Measurements from ENCODE around the gene TNNI2.
A peak's percentile ranks its signal among the peaks of the same experiment; 100 is the strongest.

The TNNI2 gene

DNA sequence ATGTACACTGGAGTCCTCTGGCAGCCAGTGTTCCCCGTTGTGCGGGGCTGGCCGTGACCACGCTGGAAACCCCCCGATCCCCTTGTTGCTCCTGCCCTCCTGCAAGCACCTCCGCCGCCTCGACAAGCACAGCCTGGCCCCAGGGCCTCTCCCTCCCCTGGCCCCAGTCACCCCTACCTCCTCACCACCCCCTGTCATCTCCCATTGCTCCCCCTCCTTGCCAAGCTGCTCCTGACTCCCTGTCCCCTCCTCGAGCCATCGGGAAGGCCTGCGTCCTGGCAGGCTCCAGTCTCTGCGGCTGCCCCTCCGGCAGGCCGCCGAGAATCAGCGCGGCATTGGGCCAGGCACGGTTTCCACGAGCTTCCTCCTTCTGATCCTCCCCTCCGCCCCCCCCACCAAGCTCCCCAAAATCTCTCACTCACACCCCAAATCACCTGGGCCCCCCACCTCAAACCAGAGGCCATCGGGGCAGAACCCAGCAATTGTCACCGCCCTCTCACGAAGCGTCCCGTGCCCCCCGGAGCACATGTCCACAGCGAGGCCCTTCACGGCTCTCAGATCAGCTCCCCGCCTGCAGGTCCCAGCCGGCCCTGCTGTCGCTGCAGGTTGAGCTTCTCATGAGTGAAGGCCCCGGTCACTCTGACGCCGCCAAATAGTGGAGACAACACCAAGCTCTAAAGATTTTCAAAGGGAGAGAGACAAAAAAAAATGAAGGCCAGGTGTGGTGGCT, 8.4 kb downstream of the TNNI2 start:
- no peak for DNase-seq (ENCODE audit: low read depth in 2 of 2)

DNA sequence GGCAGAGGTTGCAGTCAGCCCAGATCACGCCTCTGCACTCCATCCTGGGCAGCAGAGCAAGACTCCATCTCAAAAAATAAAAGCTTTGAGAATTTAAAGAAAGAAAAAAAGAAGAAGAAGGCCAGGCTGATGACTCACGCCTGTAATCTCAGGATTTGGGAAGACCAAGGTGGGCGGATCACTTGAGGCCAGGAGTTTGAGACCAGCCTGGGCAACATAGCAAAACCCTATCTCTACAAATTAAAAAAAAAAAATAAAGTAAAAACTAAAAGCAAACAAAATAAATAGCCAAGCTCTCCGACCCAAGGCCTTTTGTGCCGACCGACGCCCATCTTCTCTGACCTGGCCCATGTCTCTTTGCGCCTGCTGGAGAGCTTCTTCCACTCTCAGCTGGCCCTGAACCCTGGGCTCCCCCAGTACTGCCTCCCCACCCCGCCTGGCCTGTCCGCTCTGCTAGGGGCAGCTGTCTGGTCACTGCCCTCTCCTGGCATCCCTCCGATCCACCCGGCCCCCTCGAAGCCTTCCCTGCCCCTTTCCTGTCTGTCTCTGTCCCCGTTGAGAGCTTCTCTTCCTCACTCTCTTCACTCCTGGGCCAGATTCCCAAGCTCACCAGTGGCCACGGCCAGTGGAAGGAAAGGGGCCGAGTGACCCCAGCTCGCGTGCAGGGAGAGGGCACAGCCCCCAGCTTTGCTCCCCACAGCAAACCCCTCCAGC, 9.3 kb downstream of the TNNI2 start:
- DNase-seq (ENCODE audit: low read depth in 2 of 2), result no peak

DNA sequence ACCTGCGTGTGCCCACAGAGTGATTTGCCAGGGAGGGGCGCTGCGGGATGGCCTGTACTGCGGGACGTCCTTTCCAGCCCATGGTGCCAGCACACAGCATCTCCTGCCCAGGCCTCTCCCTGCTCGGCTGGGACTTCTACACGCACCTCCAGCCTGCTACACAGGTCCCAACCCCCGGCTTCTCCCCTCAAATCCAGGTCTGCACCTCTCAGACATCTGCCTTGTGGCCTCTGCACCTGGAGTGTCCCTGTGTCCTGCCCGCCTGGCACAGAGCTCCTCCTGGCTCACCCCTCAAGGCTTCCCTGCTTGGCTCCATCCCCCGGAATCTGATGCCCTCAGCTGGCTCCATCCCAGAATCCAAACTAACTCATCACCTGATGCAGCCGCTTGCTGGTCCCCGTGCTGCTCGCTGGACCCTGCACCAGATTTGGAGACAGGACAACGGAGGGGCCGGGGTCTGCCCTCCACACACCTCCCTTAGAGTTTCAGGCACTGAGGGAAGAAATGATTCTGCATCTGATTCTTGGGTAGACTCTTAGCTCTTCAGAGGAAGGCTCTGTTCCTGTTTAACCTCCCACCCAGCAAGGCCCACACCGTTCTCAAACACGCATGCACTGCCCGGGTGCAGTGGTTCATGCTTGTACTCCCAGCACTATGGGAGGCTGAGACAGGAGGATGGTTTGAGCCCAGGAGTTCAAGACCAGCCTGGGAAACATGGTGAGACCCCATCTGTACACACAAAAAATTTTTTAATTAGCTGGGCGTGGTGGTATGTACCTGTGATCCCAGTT, 10.1 kb downstream of the TNNI2 start:
- no peak for DNase-seq (ENCODE audit: low read depth in 2 of 2)

DNA sequence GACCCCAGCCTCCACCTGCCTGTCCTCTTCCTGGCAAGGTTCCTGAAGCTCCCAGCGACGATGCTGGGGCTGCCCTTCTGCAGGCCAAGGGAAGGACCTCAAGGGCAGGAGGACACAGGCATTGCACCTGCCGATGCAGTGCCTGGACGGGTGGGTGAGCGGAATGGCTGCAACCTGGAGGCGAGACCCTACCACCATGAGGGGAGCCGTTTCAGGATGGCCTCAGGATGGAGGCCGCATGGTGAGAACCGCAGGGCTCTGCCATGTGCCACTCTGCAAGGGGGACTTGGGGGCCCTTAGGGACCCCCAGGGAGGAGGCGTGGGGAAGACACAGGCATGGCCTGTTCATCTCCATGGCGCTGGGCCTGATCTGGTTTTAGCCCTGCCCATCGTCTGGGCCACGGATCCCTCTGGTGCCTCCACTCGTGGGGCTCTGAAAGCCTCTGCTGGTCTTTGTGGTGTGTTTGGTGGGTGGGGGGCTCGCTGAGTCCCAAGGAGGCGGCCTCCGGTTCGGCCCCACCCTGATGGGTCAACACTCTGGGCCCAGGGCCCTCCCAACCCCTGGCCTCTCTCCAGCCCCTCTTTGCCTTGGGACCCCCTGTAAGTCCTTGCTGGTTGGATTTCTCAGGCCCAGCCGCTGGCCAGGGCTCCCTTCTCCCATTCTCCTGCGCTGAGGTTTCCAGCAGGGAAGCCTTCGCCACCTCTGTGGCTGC, 12.8 kb downstream of the TNNI2 start:
- no peak for DNase-seq (ENCODE audit: low read depth in 2 of 2)

DNA sequence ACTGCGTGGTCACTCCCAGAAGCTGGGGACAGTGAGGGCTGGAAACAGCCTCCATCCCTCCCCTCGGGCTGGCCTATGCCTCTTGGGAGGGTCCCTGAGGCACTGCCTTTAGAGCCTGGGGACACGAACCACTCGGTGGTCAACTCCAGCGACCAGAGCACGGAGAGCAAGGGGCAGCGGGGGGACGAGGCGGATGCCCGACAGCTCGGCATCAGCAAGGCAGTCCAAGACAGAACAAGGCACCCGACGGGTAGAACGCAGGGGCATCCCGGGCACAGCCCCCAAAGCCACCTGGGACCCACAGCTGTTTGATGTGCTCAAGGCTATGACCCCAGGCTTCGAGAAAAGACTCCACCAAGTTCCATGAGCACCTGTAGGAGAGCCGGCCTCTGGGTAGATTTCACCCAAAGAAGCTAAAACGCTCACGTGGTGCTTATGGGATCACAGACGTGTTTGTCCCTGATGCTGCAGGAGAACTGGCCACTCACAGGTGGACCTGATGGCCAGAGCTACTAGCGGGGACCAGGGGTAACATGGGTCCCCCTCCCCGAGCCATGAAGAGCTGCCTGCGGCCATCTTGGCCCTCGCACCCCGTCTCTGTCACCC, 13.6 kb downstream of the TNNI2 start:
- no peak for DNase-seq (ENCODE audit: low read depth in 2 of 2)

DNA sequence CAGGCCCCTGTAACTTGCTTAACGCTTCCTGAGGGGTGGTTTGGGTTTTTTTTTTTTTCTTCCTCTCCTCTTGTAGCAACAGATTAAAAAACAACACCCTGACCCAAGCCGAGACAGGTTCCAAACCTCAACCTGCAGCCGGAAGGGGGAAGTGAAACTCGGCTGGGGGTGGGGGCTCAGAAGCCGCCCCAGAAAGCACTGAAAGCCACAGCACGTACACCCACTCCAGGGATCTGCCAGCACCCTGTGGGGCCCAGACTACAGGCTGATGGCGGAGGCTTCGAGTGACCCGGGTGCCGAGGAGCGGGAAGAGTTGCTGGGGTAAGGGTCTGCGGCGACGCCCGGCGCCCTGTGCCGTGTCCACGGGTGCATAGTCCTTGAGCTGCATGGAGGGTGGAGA, 14.1 kb downstream of the TNNI2 start, which contains the start of gene LSP1:
LSP1 (plus strand) TSS at position 208 of the 400 bp plus-strand sequence; CDS start at position 269, 61 bp downstream.
- DNase-seq (ENCODE audit: low read depth in 2 of 2), result peak; percentile 66 to 76

DNA sequence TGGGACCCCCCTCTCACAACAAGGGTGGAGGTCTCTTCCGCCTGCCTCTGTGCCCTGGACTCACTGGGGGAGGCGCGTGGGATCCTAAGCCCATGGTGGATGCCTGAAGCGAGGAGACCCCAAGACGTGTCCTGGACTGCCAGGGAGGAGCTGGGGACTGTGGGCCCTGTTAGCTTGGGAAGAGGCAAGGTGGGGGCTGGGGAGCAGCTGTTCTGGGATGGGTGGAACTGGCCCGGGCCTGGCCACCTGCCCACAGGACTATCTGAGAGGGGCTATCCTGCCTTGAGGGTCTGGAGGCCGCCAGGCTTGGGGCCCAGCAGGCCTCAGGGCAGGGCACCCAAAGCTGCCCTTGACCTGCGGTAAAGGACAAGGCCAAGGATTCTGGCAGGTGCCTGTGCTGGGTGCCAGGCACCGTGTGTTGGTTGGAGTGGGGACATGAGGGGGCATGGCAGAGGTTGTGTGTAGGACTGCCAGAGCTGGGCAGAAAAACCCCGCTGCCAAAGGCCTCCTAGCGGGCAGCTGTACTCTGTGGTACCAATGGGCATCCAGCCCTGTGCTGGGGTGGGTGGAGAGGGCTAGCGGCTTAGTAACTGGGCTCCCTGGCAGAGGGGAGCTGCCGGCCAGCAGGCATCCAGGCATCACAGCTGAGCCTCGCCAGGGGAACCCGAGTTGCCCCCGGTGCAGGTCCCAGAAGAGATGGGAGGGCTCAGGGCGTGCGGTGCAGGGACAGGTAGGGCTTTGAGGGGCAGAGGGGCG, 14.8 kb downstream of the TNNI2 start:
- DNase-seq (ENCODE audit: low read depth in 2 of 2), result no peak

DNA sequence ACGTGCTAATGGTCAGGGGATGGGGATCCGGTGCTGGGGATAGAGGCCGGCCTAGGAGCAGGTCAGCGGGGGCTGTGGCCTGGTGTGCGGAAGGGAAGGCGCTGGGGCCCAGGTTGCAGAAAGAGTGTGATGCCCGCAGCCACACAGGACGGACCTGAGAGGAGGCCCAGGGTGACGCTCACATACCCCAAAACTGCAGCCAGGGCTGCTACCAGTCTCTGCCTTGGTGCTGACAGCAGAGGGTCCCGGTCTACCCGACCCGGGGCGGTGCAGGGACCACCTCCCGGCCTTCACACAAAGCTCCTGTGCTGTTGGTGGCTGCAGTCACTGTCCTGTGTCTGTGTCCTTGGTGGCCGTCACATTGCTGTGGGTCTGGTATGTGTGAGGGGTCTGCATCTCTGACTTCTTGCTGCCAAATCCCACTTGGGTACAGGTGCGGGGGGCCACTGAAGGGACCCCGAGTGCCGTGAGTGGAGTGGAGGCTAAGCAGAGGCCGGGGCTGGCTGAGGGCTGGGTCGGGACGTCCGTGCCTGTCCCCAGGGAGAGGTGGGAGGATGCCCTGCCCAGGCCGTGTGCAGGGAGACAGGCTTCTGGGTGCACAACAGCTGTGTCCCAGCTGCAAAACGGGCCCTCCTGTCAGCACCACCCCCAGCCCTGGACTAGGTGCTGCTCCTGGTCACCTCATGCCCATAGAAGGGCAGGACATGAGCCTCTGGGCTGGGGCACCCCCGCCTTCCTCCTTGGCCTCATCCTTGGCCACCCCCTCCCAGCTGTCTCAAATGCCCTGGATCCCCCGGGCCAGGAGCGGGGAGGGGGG, 15.6 kb downstream of the TNNI2 start:
- DNase-seq (ENCODE audit: low read depth in 2 of 2), result no peak

DNA sequence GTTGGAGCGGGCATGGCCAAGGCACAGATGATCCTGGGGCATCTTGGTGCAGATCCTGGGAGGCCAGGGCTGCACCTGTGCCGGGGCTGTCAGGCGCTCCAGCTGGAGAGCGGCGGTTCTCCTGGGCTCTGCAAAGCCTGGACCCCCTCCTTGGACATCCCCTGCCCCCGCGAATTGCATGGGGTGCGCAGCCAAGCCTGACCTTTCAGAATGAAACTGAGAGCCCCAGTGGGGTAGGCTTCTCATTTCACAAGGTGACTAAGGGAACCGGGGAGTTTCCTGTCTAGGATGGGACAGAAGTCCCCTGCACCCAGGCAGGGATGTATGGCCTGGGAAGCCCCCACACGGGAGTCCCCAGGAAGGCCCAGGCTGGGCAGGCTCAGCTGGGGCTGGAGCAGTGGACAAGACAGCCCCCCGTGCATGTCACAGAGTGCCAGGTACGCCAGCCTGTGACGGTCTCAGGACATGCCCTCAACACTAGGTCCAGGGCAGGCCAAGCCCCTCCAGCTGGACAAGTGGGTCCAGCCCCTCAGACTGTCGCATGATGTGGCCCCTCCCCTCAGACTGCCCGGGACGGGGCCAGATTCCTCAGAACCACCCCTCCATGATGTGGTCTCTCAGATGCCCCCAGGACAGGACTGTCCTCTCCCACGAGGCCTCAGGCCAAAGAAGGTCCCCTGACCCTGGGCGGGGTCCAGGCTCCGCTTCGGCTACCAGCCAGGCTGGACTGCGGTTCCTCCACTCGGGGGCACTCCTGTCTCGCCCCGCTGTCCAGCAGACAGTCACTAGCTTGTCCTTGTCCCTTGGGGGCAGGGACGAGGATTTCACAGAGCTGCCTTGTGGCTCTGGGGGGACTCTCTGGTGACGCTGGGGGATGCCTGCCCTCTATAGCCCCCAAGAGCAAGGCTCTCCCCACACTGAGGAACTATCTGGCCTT, 16.4 kb downstream of the TNNI2 start:
- DNase-seq (ENCODE audit: low read depth in 2 of 2), result no peak

DNA sequence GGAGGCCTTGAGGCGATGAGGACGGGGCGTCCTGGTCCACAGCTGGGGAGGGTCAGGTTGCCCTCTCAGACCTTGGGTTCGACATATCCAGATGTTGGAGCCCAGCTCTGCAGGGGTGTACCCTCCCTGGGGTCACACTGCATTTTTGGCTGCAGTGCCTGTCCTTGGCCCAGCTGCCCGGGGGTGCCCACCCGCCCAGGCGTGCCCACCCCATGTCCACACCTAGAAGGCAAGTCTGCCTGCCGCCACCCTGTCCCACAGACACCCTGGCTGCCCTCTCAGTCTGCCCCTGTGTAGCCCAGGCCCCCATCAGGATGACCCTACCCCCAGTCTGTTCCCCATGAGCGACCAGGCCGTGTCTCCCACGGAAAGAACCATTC, 17.1 kb downstream of the TNNI2 start:
- no peak for DNase-seq (ENCODE audit: low read depth in 2 of 2)

DNA sequence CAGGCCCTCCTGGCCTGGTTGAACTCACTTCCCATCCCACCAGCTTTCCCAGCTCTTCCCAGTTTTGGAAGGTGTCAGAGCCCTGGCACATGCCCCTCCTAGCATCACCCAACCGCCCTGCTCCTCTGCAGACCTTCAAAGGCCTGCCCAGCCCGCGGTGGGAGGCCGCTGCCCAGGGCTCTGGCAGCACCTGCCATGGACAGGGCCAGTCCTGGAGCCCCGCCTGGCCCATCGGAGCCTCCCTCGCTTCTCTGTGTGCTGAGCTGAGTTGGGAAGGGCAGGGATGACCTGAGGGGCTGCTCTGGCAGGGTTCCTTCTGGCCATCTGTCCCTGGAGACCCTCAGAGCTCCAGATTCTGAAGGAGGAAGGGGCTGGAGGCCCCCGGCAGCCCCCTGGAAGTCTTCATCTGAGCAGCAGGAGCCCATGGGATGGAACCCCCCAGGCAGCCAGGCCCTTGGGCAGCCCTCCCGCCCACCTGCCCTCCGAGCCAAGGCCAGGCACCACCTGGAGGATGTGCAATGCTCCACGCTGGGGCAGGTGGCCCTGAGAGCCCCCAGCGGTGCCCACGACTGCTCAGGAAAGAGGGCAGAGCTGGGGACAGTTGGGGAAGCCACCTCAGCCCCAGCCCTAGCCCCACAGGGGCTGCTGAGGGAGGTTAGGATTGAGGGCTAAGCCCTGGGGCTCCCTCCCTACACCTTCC, 17.7 kb downstream of the TNNI2 start:
- DNase-seq (ENCODE audit: low read depth in 2 of 2), result no peak

DNA sequence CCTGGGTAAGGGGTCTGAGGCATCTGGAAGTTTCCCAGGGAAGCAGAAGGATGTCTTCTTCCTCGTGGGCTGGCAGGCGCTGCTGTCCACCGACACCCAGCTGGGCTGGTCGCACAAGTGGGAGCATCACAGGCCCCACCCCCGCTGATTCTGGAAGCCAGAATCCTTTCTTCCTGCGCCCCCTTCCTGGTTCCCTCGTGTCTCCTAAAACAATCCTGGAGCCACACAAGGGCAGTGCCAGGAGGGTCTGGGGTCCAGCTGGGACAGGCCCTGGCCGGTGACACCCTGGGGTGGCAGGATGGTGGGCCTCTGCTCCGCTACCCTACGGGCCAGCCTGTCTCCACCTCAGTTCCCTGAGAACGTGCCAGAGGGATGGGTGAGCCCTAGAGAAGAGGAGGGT, 18.3 kb downstream of the TNNI2 start:
- DNase-seq (ENCODE audit: low read depth in 2 of 2), result no peak

DNA sequence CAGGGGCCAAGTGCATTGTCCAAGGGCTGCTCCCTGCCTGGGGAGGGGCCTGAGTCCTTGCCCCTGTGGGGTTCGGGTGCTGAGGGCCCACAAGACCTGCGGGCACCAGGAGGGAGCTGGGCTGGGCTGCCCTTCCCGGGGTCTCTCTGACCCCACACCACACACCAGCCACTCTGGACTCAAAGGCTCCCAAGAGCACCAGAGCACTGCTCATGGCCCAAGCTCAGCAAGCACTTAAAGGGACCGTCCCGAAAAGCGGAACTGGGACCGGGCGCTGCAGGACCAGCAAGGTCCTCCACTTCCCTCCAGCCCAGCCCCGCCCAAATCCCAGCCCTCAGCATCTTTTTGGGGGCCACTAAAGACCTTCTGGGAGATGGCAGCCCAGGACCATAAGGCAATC, 19.4 kb downstream of the TNNI2 start:
- no peak for DNase-seq (ENCODE audit: low read depth in 2 of 2)

DNA sequence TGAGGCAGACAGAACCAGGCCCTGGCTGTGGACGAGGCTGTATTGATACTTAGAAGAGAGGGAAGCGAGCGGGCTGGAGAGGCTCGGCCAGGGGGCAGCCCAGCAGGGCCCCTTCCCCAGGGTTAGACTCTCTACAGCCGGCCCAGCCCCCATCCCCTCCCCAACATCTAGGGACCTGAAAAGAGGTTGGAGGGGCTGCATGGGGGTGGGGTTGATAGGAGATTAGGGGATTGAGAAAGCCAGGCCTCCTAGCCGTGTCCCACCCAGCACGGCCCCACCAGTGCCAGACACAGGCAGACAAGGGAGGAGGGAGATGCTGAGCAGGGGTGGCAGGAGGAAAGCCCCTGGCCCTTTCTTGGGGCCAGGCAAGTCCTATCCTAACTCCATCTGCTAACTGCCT, 19.8 kb downstream of the TNNI2 start:
- DNase-seq (ENCODE audit: low read depth in 2 of 2), result no peak

DNA sequence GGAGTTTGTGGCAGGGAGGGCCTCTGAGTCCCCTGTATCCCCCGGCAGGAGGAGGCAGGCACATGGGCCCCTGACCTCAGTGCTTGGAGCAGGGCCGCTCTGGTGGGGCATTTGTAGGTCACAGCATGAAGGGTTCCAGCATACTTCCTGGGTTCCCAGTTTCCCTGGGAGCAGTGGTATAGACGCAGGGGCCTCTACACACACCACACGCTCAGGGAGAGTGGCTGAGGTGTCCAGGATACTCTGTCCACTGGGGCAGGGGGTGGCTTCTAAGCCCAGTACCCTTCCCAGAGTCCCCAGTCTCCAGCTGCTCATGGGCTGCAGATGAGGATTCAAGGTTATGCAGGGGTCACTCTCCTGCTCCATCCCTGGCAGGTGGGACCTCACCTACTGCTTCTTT, 20.2 kb downstream of the TNNI2 start:
- DNase-seq (ENCODE audit: low read depth in 2 of 2), result no peak

DNA sequence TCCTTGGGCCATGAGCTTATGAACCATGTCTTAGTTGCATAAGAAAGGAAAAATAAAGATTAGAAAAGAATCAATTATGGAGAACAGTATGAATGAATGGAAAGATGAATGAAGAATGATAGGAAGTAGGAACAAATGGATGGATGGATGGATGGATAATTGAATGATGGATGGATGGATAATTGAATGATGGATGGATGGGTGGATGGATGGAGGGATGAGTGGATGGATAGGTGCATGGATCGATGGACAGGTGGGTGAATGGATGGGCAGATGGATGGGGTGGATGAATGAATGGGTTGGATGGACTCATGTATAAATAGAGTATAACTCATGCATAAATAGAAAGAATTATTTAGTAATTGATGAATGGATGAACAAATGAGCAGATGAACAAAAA, 21.3 kb downstream of the TNNI2 start:
- DNase-seq (ENCODE audit: low read depth in 2 of 2), result no peak

DNA sequence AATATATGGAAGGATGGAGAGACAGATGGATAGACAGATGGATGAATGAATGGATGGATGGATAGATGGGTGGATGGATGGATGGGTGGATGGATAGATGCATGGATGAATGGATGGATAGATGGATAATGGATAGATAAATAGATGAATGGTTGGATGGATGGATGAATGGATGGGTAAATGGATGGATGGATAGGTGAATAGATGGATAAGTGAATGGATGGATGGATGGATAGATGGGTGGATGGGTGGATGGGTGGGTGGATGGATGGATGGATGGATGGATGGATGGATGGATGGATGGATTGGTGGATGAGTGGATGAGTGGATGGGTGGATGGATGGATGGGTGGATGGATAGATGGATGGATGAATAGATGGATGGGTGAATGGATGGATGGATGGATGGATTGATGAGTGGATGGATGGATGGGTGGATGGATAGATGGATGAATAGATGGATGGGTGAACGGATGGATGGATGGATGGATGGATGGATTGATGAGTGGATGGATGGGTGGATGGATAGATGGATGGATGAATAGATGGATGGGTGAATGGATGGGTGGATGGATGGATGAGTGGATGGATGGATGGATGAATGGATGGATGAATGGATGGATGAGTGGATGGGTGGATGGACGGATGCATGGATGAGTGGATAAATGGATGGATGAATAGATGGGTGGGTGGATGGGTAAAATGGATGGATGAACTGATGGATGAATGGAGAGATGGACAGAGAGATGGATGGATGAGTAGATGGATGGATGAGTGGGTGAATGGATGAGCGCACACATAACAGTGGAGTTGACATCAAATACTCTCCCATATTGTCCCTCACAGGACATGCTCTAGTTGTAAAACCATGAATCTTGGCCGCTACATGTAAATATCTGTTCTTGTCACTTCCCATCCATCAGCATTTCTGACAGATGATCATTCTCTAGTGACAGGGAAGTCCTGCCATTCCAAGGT, 22.9 kb downstream of the TNNI2 start:
- no peak for DNase-seq (ENCODE audit: low read depth in 2 of 2)
